GM12878 (cell line): ENCODE measurements around the gene NFASC. TPM values are rescaled to one million over a fixed set of nuclear protein-coding genes. Genes with fewer than 3 reads are reported as not detected.

Source experiments
- ATAC-seq: fragments of 200-7000 bp; cut with Tn5 transposase; 3 replicates; pipeline ENCODE4 v1.9.1; 2020; ENCODE audit warnings: mild to moderate bottlenecking, moderate library complexity
- BruUV-seq: library from RNA; stranded (reverse); fragments of 400-500 nt; replicated peaks from 2 replicates; lab custom pipeline; 2021; lab: Mats Ljungman, UMichigan
- CTCF ChIA-PET: fragments of 300-600 bp; sonication (Branson Sonifier 250); formaldehyde crosslinking; extraction: SDS; loops from one replicate; lab custom pipeline; 2021; ENCODE audit warnings: inconsistent platforms; lab: Yijun Ruan, JAX
- POLR2A ChIA-PET: fragments of 350-600 bp; formaldehyde crosslinking; extraction: SDS; loops from one replicate; lab custom pipeline; 2021; ENCODE audit warnings: inconsistent platforms; lab: Charles Lee
- RAD21 ChIA-PET: fragments of 300-600 bp; sonication (Branson Sonifier 250); formaldehyde crosslinking; loops from one replicate; lab custom pipeline; 2023; ENCODE audit warnings: antibody characterized with exemption; ENCODE audit not compliant: unreplicated experiment; lab: Charles Lee
- SMC1A ChIA-PET: fragments of 300-600 bp; sonication (Branson Sonifier 250); formaldehyde crosslinking; loops from one replicate; lab custom pipeline; 2023; ENCODE audit not compliant: unreplicated experiment, uncharacterized antibody; lab: Charles Lee
- DNase-seq: peaks from one replicate; pipeline ENCODE4 v3.0.0-alpha.2; 2011; ENCODE audit warnings: low read depth, low spot score
- FAIRE-seq: peaks from 3 replicates; lab custom pipeline; 2011; peaks lifted over from hg19 to GRCh38; lab: Jason Lieb, UNC
- H2AFZ ChIP-seq: 2 replicates; pipeline ENCODE4 v1.6.0; 2011; ENCODE audit warnings: low read depth, low read length, control low read depth; ENCODE audit not compliant: control insufficient read depth
- H3K27ac ChIP-seq: 2 replicates; pipeline ENCODE4 v1.5.1; 2011; ENCODE audit warnings: control low read depth; ENCODE audit not compliant: control insufficient read depth, insufficient read depth
- H3K27me3 ChIP-seq, 2 experiments: replicated peaks in 1 of 2; 2 replicates each; pipeline versions ENCODE4 v1.6.0 to v1.6.1; 2011; ENCODE audit warnings: low read length in 1 of 2; ENCODE audit not compliant: control insufficient read depth in 2 of 2, insufficient read depth in 2 of 2
- H3K36me3 ChIP-seq, 2 experiments: 2 replicates each; pipeline ENCODE4 v1.5.1; 2011; ENCODE audit warnings: low read length in 1 of 2; ENCODE audit not compliant: control insufficient read depth in 2 of 2, insufficient read depth in 2 of 2
- H3K4me1 ChIP-seq: 2 replicates; pipeline ENCODE4 v1.6.1; 2011; ENCODE audit warnings: mild to moderate bottlenecking, low read length, moderate library complexity, mixed read lengths; ENCODE audit not compliant: control insufficient read depth, insufficient read depth
- H3K4me2 ChIP-seq: 2 replicates; pipeline ENCODE4 v1.6.0; 2011; ENCODE audit warnings: control low read depth; ENCODE audit not compliant: control insufficient read depth, insufficient read depth
- H3K4me3 ChIP-seq: fragments of 200-600 bp; sonication (generic); 2 replicates; pipeline ENCODE4 v1.5.1; 2016
- H3K79me2 ChIP-seq: 2 replicates; pipeline ENCODE4 v1.6.0; 2011; ENCODE audit warnings: low read length; ENCODE audit not compliant: control insufficient read depth, insufficient read depth
- H3K9ac ChIP-seq: 2 replicates; pipeline ENCODE4 v1.8.0; 2011; ENCODE audit warnings: low read length, control low read depth, mixed read lengths; ENCODE audit not compliant: control insufficient read depth, insufficient read depth
- H3K9me3 ChIP-seq: replicated peaks from 3 replicates; pipeline ENCODE4 v1.5.1; 2011; ENCODE audit warnings: mild to moderate bottlenecking, low read length; ENCODE audit not compliant: control insufficient read depth, insufficient read depth
- H4K20me1 ChIP-seq: 2 replicates; pipeline ENCODE4 v1.6.0; 2011; ENCODE audit not compliant: control insufficient read depth, insufficient read depth
- BCL11A ChIP-seq: IDR thresholded peaks from 2 replicates; pipeline ENCODE4 v1.6.1; 2011; ENCODE audit warnings: low read depth, low read length
- BHLHE40 ChIP-seq, 2 experiments: fragments of 450-650 bp in 1 of 2; IDR thresholded peaks; 2 replicates each; pipeline ENCODE4 v1.6.1; 2011 to 2017; ENCODE audit warnings: low read depth in 2 of 2, borderline replicate concordance in 1 of 2, improper control_type of control experiment in 1 of 2, low read length in 1 of 2, mild to moderate bottlenecking in 1 of 2
- CREM ChIP-seq: IDR thresholded peaks from 2 replicates; pipeline ENCODE4 v1.6.1; 2014; ENCODE audit warnings: antibody characterized with exemption, low read depth
- FOXK2 ChIP-seq: fragments of 450-650 bp; IDR thresholded peaks from 2 replicates; pipeline ENCODE4 v1.6.1; 2017; ENCODE audit warnings: mild to moderate bottlenecking, moderate library complexity
- HDAC6 ChIP-seq: fragments of 200-600 bp; sonication (generic); IDR thresholded peaks from one replicate; pipeline ENCODE4 v1.8.0; 2017; ENCODE audit warnings: antibody characterized with exemption; ENCODE audit not compliant: unreplicated experiment
- NFIC ChIP-seq: IDR thresholded peaks from 2 replicates; pipeline ENCODE4 v1.6.1; 2012; ENCODE audit warnings: low read depth, mild to moderate bottlenecking, inconsistent platforms, low read length, moderate library complexity
- NR2C1 ChIP-seq: fragments of 450-650 bp; IDR thresholded peaks from 2 replicates; pipeline ENCODE4 v1.6.1; 2017; ENCODE audit warnings: antibody characterized with exemption, mild to moderate bottlenecking, moderate library complexity
- SIN3A ChIP-seq: IDR thresholded peaks from 2 replicates; pipeline ENCODE4 v1.6.1; 2012; ENCODE audit warnings: low read depth, low read length, improper control_type of control experiment
- SPI1 ChIP-seq: IDR thresholded peaks from 2 replicates; pipeline ENCODE4 v1.6.1; 2011; ENCODE audit warnings: low read depth, mild to moderate bottlenecking, low read length, moderate library complexity, borderline replicate concordance; ENCODE audit not compliant: insufficient read depth
- TARDBP ChIP-seq: IDR thresholded peaks from 2 replicates; pipeline ENCODE4 v1.6.1; 2016; ENCODE audit warnings: borderline replicate concordance
- YY1 ChIP-seq: IDR thresholded peaks from 2 replicates; pipeline ENCODE4 v1.6.1; 2011; ENCODE audit warnings: low read depth, mild to moderate bottlenecking, low read length
- ZNF24 ChIP-seq: fragments of 450-650 bp; IDR thresholded peaks from 2 replicates; pipeline ENCODE4 v1.6.1; 2017; ENCODE audit warnings: antibody characterized with exemption, mild to moderate bottlenecking
- WGBS: methylation state at CpG from one replicate; pipeline ENCODE4 v1.1.6; 2016; ENCODE audit warnings: low lambda C conversion rate; ENCODE audit not compliant: insufficient replicate concordance, insufficient coverage; ENCODE audit errors: missing lambda C conversion rate; 5-methylcytosine and 5-hydroxymethylcytosine counted together
- in situ Hi-C: fragments of 300-500 bp; cut with MboI; formaldehyde crosslinking; loops from 9 replicates; pipeline ENCODE4 v1.14.3; 2018; ENCODE audit warnings: mixed read lengths
- intact Hi-C: fragments of 100-400 bp; cut with micrococcal nuclease; formaldehyde crosslinking; loops from one replicate; pipeline ENCODE4 v1.14.2; 2022; ENCODE audit not compliant: unreplicated experiment
- polyA plus RNA-seq, 11 experiments: library from polyadenylated mRNA; depleted of rRNA in 4 of 11; unstranded in 6 of 11; stranded (reverse) in 5 of 11; fragments of >200 nt; fragmentation: Nextera tagmentation in 4 of 11; fragmentation: Illumina TruSeq in 1 of 11; extraction: Ambion mirVana in 4 of 11; extraction: Trizol in 1 of 11; gene quantifications; 1 replicate in 1 of 11; 2 replicates in 10 of 11; pipeline versions ENCODE4 v1.2.1 to v1.2.3, GENCODE V29; 2011 to 2016; ENCODE audit warnings: inconsistent platforms in 2 of 11, missing spikeins in 2 of 11, low read depth in 1 of 11
- total RNA-seq, 4 experiments: library from RNA; depleted of rRNA in 3 of 4; stranded (reverse); fragments of >200 nt in 3 of 4; fragmentation: Illumina TruSeq in 1 of 4; extraction: Trizol in 1 of 4; gene quantifications; 2 replicates each; pipeline versions ENCODE4 v1.2.1 to v1.2.3, GENCODE V29; 2013 to 2021
- TF ChIP-seq, protein P1 (sequence below): fragments of 450-650 bp; formaldehyde crosslinking; IDR thresholded peaks from 2 replicates; pipeline ENCODE4 v1.4.0; 2022; ENCODE audit warnings: mild to moderate bottlenecking, moderate library complexity
- TF ChIP-seq, protein P2 (sequence below), 3 experiments: IDR thresholded peaks in 2 of 3; conservative IDR thresholded peaks in 1 of 3; 2 replicates each; pipeline ENCODE4 v1.5.1; 2011; ENCODE audit warnings: low read depth in 3 of 3, low read length in 3 of 3, mild to moderate bottlenecking in 3 of 3, control low read depth in 2 of 3, moderate library complexity in 2 of 3, inconsistent platforms in 1 of 3, mixed read lengths in 1 of 3; ENCODE audit not compliant: control insufficient read depth in 2 of 3, insufficient read depth in 1 of 3; ENCODE audit errors: extremely low read depth in 1 of 3
- TF ChIP-seq, protein P3 (sequence below): IDR thresholded peaks from 2 replicates; pipeline ENCODE4 v1.6.1; 2011; ENCODE audit warnings: low read depth, mild to moderate bottlenecking, low read length, moderate library complexity, borderline replicate concordance; ENCODE audit errors: extremely low read depth

NFASC gene
- total and polyA plus RNA-seq, 10 of the 15 experiments (the other 5 are each of a cell fraction or from before 2014, with no cell fraction given) = 0.04 to 0.31 (median 0.12) TPM; not detected in 4

DNA sequence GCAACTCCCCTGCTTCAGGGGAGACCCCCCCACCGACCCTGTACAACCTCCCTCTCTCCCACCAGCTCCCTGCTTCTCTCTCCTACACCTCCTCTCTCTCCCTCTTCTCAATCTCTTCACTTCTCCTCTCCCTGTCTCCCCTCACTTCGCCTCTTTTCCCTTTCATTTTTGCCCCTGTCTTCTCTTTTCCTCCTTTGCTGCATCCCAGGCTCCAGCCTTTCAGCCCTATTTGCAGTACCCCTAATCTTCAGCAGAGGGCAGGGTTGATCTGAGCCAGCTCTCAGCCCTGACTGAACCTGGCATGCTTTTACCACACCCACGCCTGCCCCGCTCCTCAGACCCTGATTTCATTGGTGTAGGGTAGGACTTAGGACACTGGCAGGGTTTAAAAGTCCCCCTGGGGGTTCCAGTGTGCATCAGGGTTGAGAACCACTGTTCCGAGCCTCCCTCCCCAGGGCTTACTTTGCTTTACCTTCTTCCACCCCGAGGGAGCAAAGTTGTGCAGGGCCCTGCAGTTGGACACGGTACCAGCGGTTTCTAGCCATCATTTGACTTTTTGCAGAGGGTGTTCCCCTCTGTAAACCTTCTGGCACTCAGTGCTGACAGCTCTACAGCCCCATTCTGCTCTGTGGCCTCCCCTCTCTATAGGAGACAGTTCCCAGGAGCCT lies 105.0 kb downstream of the NFASC start (continued):
- TF ChIP-seq, protein P1, sequence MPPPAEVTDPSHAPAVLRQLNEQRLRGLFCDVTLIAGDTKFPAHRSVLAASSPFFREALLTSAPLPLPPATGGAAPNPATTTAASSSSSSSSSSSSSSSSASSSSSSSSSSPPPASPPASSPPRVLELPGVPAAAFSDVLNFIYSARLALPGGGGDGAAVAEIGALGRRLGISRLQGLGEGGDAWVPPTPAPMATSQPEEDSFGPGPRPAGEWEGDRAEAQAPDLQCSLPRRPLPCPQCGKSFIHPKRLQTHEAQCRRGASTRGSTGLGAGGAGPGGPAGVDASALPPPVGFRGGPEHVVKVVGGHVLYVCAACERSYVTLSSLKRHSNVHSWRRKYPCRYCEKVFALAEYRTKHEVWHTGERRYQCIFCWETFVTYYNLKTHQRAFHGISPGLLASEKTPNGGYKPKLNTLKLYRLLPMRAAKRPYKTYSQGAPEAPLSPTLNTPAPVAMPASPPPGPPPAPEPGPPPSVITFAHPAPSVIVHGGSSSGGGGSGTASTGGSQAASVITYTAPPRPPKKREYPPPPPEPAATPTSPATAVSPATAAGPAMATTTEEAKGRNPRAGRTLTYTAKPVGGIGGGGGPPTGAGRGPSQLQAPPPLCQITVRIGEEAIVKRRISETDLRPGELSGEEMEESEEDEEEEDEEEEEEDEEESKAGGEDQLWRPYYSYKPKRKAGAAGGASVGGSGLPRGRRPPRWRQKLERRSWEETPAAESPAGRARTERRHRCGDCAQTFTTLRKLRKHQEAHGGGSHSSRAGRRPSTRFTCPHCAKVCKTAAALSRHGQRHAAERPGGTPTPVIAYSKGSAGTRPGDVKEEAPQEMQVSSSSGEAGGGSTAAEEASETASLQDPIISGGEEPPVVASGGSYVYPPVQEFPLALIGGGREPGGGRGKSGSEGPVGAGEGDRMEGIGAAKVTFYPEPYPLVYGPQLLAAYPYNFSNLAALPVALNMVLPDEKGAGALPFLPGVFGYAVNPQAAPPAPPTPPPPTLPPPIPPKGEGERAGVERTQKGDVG (CRISPR knock-in tag) = no peak
- TF ChIP-seq YY1 (peak; percentile 39; the same call in 1 of the 2 replicates), BHLHE40 (IDR thresholded peaks at IDR 0.05; ENCODE audit: borderline replicate concordance in 1 of 2, low read depth in 2 of 2, low read length in 1 of 2) (peak; percentile 33 to 47; a peak in 2 of 4 replicates), BCL11A (no peak)

DNA sequence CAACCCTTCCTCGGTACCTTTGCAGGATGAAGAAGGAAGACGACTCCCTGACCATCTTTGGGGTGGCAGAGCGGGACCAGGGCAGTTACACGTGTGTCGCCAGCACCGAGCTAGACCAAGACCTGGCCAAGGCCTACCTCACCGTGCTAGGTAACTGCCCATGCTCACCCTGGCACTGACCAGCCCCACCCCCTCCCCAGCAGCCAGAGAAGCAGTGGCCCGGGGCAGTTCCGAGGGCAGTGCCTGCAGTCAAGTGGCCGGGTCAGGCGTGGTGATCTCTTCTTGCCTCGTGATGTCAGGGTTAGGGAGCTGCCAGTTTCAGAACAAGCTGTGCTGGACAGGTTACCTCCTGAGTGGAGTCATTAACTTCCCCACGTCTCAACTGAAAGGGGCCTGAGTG lies 106.0 kb downstream of the NFASC start:
- ATAC-seq = peak; percentile 9
- H3K4me1 ChIP-seq = peaks cover 6% of the 10 kb centered on the region
- H3K4me2 ChIP-seq = no peak overlapping the region
- H3K27me3 ChIP-seq = peaks cover 0 to 5% of the 10 kb centered on the region in 2 experiments; a peak in 3 of 4 replicates
- H3K27ac ChIP-seq = no peak overlapping the region
- H4K20me1 ChIP-seq = no peaks in the 10 kb centered on the region
- ChIA-PET SMC1A (interaction anchor here (0.7 to 3.0 kb wide), 8 partner anchors 9 to 286 kb away, joined by 3 to 35 read pairs (median 4); no protein-coding TSS in a partner anchor), POLR2A (interaction anchor here (0.6 kb wide), 2 partner anchors 109 to 1383 kb away, joined by 3 to 6 read pairs; no protein-coding TSS in a partner anchor), RAD21 (interaction anchor here (0.8 to 3.4 kb wide), 8 partner anchors 10 to 278 kb away, joined by 3 to 47 read pairs (median 4); no protein-coding TSS in a partner anchor), CTCF (interaction anchor here (0.6 to 6.9 kb wide), 20 partner anchors 9 to 281 kb away, joined by 3 to 119 read pairs (median 4); no protein-coding TSS in a partner anchor)
- FAIRE-seq = no peak
- no peak overlapping the region for H3K4me3 ChIP-seq
- no peak for DNase-seq
- no peaks in the 10 kb centered on the region for H3K36me3 ChIP-seq
- in situ Hi-C loops (loop anchor here (5.0 kb wide), 3 partner anchors 86 to 281 kb away; no protein-coding TSS in a partner anchor), intact Hi-C loops (loop anchor here (10.0 kb wide), 1 partner anchor 358 kb away; no protein-coding TSS in a partner anchor)
- H3K79me2 ChIP-seq = no peaks in the 10 kb centered on the region
- H3K9ac ChIP-seq = no peak overlapping the region
- no TSS peak for BruUV-seq
- no peak overlapping the region for H2AFZ ChIP-seq
- WGBS = 28% methylated on average over 13 of the region's 13 CpGs
- no peaks in the 10 kb centered on the region for H3K9me3 ChIP-seq
- no peak for TF ChIP-seq NR2C1
- no peak for TF ChIP-seq BCL11A
- TF ChIP-seq ZNF24 = no peak
- TF ChIP-seq, protein P2, sequence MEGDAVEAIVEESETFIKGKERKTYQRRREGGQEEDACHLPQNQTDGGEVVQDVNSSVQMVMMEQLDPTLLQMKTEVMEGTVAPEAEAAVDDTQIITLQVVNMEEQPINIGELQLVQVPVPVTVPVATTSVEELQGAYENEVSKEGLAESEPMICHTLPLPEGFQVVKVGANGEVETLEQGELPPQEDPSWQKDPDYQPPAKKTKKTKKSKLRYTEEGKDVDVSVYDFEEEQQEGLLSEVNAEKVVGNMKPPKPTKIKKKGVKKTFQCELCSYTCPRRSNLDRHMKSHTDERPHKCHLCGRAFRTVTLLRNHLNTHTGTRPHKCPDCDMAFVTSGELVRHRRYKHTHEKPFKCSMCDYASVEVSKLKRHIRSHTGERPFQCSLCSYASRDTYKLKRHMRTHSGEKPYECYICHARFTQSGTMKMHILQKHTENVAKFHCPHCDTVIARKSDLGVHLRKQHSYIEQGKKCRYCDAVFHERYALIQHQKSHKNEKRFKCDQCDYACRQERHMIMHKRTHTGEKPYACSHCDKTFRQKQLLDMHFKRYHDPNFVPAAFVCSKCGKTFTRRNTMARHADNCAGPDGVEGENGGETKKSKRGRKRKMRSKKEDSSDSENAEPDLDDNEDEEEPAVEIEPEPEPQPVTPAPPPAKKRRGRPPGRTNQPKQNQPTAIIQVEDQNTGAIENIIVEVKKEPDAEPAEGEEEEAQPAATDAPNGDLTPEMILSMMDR (IDR thresholded peaks at IDR 0.05 in 2 of 3, conservative IDR thresholded peaks at IDR 0.05 in 1 of 3; ENCODE audit: control insufficient read depth in 2 of 3, extremely low read depth in 1 of 3, insufficient read depth in 1 of 3, low read depth in 3 of 3, low read length in 3 of 3) = no peak
- no peak for TF ChIP-seq NFIC
- TF ChIP-seq SPI1 = no peak
- no peak for TF ChIP-seq SIN3A
- TF ChIP-seq TARDBP = no peak
- no peak for TF ChIP-seq FOXK2
- TF ChIP-seq CREM = no peak
- TF ChIP-seq, protein P3, sequence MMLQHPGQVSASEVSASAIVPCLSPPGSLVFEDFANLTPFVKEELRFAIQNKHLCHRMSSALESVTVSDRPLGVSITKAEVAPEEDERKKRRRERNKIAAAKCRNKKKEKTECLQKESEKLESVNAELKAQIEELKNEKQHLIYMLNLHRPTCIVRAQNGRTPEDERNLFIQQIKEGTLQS = no peak
- TF ChIP-seq HDAC6 = no peak
